Measurements from ENCODE around the gene NFIC.

NFIC gene

GRCh38 chr19:3512562-3513228 is 146.3 kb downstream of the NFIC start:
- DNase-seq (ENCODE audit: low read depth in 1 of 2, low spot score in 1 of 2), result no peak
- no peak for TF ChIP-seq JUND (IDR thresholded peaks at IDR 0.05; ENCODE audit: low read depth)
- in situ Hi-C loops (cut with HindIII; ENCODE audit: low pct_unique_long_range_greater_than_20kb, low sequenced_read_pairs), result no loop called here

- no peak for TF ChIP-seq JUND (IDR thresholded peaks at IDR 0.05; ENCODE audit: low read depth)
- in situ Hi-C loops (cut with HindIII; ENCODE audit: low pct_unique_long_range_greater_than_20kb, low sequenced_read_pairs), result no loop called here
- no peak for DNase-seq (ENCODE audit: low read depth in 1 of 2, low spot score in 1 of 2)
Measured at GRCh38 chr19:3513229-3514140, 147.1 kb downstream of the NFIC start.

DNA sequence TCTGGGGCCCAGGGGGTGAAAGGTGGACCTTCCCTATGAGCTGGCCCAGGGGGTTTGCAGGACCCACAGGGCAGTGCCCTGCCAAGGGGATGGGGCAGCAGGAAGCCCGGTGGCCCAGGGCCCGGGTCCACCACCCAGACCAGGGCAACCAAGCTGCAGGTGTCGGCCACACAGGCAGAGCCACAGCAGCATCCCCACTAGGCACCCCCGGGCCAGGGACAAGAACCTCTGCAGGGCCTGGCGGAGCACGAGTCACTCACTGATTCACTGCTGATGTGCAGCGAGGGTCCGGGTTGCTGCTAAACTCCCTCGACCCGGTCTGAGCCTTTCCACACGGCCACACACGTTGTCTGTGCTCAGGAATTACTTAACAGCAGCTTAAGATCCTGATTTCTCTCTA is 148.5 kb downstream of the NFIC start:
- DNase-seq (ENCODE audit: low read depth in 1 of 2, low spot score in 1 of 2), result no peak
- no peak for TF ChIP-seq JUND (IDR thresholded peaks at IDR 0.05; ENCODE audit: low read depth)
- in situ Hi-C loops (cut with HindIII; ENCODE audit: low pct_unique_long_range_greater_than_20kb, low sequenced_read_pairs), result no loop called here

DNA sequence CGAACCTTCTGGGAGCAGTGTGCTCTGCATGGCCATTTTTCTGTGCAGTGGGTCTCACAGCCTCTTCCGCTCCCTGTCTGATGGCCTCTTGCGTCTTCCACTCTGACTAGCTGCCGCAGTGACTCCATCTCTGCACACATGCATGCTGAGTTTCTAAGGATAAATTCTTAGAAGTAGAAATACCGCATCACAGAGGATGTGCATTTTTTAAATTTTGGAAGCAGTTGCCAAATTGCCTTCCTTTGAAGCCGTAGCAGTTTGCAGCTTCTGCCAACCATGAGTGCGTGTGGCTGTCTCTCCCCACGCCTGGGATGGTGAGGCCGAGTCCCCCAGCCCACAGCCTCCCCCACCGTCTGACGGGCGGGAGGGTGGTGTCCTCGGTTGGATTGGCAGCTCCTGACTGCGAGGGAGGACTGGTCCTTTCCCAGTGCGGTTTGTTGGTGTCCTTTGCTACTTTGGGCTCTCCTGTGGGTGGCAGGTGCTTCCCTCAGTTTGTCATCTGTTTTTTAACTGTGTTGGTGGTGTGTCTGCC is 149.6 kb downstream of the NFIC start:
- TF ChIP-seq JUND (IDR thresholded peaks at IDR 0.05; ENCODE audit: low read depth), result no peak
- in situ Hi-C loops (cut with HindIII; ENCODE audit: low pct_unique_long_range_greater_than_20kb, low sequenced_read_pairs), result no loop called here
- no peak for DNase-seq (ENCODE audit: low read depth in 1 of 2, low spot score in 1 of 2)

DNA sequence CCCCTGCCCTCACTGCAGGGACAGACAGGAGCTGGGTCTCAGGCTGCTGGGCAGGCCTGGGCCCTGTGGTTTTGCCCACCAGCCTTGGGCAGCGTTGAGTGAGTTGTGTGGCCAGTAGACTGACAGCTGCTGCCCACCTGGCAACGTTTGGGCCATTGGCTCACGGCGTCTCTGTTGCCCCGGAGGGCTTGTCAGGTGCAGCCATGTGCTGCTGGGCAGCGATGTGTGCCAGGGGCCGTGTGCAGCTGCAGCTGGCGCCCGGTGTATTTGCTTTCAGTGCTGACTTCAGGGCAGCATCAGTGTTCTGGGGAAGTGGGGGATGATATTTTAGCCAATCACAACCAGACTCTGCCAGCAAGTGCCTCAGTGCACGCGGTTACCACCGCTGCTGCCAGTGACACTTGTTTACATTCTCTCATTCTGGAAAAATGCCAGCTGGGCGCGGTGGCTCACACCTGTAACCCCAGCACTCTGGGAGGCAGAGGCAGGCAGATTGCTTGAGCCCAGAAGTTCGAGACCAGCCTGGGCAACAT is 150.4 kb downstream of the NFIC start:
- in situ Hi-C loops (cut with HindIII; ENCODE audit: low pct_unique_long_range_greater_than_20kb, low sequenced_read_pairs), result no loop called here
- peak; percentile 64 to 78 for DNase-seq (ENCODE audit: low read depth in 1 of 2, low spot score in 1 of 2)
- no peak for TF ChIP-seq JUND (IDR thresholded peaks at IDR 0.05; ENCODE audit: low read depth)

- in situ Hi-C loops (cut with HindIII; ENCODE audit: low pct_unique_long_range_greater_than_20kb, low sequenced_read_pairs), result no loop called here
- DNase-seq (ENCODE audit: low read depth in 1 of 2, low spot score in 1 of 2), result no peak
- TF ChIP-seq JUND (IDR thresholded peaks at IDR 0.05; ENCODE audit: low read depth), result no peak
Measured at GRCh38 chr19:3517638-3518037, 151.3 kb downstream of the NFIC start.

DNA sequence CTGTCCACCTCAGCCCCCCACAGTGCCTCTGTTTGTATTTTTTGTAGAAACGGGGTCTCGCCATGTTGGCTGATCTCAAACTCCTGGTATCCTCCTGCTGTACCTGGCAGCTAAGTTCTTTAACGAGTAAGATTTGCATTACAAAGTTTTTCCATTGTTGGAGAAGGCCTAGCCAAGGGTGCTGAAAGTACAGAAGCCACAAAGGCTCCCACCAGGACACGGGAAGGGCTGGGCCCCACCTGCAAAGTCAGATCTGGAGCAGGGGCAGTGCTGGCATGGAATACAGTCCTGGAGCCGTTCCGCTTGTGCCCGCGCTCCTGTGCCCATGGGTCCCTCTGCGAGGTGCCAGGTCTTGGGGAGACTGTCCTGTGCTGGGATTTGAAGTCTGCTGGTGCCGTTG is 151.9 kb downstream of the NFIC start:
- TF ChIP-seq JUND (IDR thresholded peaks at IDR 0.05; ENCODE audit: low read depth), result no peak
- in situ Hi-C loops (cut with HindIII; ENCODE audit: low pct_unique_long_range_greater_than_20kb, low sequenced_read_pairs), result no loop called here

DNA sequence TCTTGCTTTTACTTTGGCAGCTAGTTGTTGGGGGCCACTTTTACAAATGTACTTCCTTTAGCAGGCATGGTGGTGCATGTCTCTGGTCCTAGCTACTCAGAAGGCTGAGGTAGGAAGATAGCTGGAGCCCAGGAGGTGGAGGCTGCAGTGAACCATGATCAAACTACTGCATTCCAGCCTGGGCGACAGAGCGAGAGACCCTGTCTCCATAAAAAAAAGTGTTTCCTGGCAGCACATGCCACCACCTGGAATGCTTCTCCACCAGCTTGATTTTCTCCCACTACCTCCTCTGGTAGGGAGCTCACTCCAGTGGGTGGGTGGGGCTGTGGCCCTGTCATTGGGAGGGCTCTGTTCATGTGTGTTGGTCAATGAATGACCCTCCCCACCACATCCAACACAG is 152.3 kb downstream of the NFIC start:
- DNase-seq (ENCODE audit: low read depth in 1 of 2, low spot score in 1 of 2), result no peak
- no peak for TF ChIP-seq JUND (IDR thresholded peaks at IDR 0.05; ENCODE audit: low read depth)
- in situ Hi-C loops (cut with HindIII; ENCODE audit: low pct_unique_long_range_greater_than_20kb, low sequenced_read_pairs), result no loop called here

More for the DNA sequence above, 151.9 kb downstream of the NFIC start:
- no peak for DNase-seq (ENCODE audit: low read depth in 1 of 2, low spot score in 1 of 2)
